ENCODE results near the gene ITPK1. TPM values are rescaled to one million over a fixed set of nuclear protein-coding genes. Genes with fewer than 3 reads are reported as not detected.

ITPK1 gene
- total RNA-seq, 1 experiment from 2014 or later = 37.7 TPM

- Histone ChIP-seq H3K9me3 (no peaks in the 10 kb centered on the region), H3K4me3 (no peak overlapping the region), H3K27me3 (no peaks in the 10 kb centered on the region), H3K36me3 (no peaks in the 10 kb centered on the region)
- DNase-seq = no peak
These were observed 68.6 kb downstream of the ITPK1 start for GRCh38 chr14:93047157-93047556.

- Histone ChIP-seq H3K27me3 (no peaks in the 10 kb centered on the region), H3K36me3 (no peaks in the 10 kb centered on the region), H3K9me3 (no peaks in the 10 kb centered on the region), H3K4me3 (no peak overlapping the region)
- no peak for DNase-seq
These were observed 69.0 kb downstream of the ITPK1 start for GRCh38 chr14:93046705-93047050.

- Histone ChIP-seq H3K9me3 (no peaks in the 10 kb centered on the region), H3K27me3 (no peaks in the 10 kb centered on the region), H3K36me3 (no peaks in the 10 kb centered on the region), H3K4me3 (no peak overlapping the region)
- DNase-seq = peak; percentile 72
These were observed 69.6 kb downstream of the ITPK1 start for GRCh38 chr14:93045965-93046704.

GRCh38 chr14:93045211-93045674, 70.5 kb downstream of the ITPK1 start:
- Histone ChIP-seq H3K4me3 (no peak overlapping the region), H3K36me3 (no peaks in the 10 kb centered on the region), H3K9me3 (no peaks in the 10 kb centered on the region), H3K27me3 (no peaks in the 10 kb centered on the region)
- DNase-seq = no peak

- Histone ChIP-seq H3K9me3 (no peaks in the 10 kb centered on the region), H3K4me3 (no peak overlapping the region), H3K36me3 (no peaks in the 10 kb centered on the region), H3K27me3 (no peaks in the 10 kb centered on the region)
- DNase-seq = no peak
These were observed 71.2 kb downstream of the ITPK1 start for GRCh38 chr14:93044556-93044955.

- DNase-seq = no peak
- Histone ChIP-seq H3K36me3 (no peaks in the 10 kb centered on the region), H3K4me3 (no peak overlapping the region), H3K27me3 (no peaks in the 10 kb centered on the region), H3K9me3 (no peaks in the 10 kb centered on the region)
These were observed 71.6 kb downstream of the ITPK1 start for GRCh38 chr14:93044121-93044520.

GRCh38 chr14:93042968-93043940, 72.5 kb downstream of the ITPK1 start:
- peak; percentile 95 for DNase-seq
- Histone ChIP-seq H3K27me3 (no peaks in the 10 kb centered on the region), H3K36me3 (no peaks in the 10 kb centered on the region), H3K9me3 (no peaks in the 10 kb centered on the region), H3K4me3 (no peak overlapping the region)

GRCh38 chr14:93041830-93042229, 73.9 kb downstream of the ITPK1 start:
- no peak for DNase-seq
- no peaks in the 10 kb centered on the region for H3K36me3 ChIP-seq
- no peak overlapping the region for H3K4me3 ChIP-seq
- H3K9me3 ChIP-seq = no peaks in the 10 kb centered on the region
- H3K27me3 ChIP-seq = no peaks in the 10 kb centered on the region

- H3K9me3 ChIP-seq = no peaks in the 10 kb centered on the region
- no peaks in the 10 kb centered on the region for H3K36me3 ChIP-seq
- no peaks in the 10 kb centered on the region for H3K27me3 ChIP-seq
- H3K4me3 ChIP-seq = no peak overlapping the region
- no peak for DNase-seq
These were observed 74.7 kb downstream of the ITPK1 start for GRCh38 chr14:93040982-93041381.

GRCh38 chr14:93040443-93040842, 75.3 kb downstream of the ITPK1 start:
- no peaks in the 10 kb centered on the region for H3K36me3 ChIP-seq
- H3K9me3 ChIP-seq = no peaks in the 10 kb centered on the region
- DNase-seq = peak; percentile 91
- no peak overlapping the region for H3K4me3 ChIP-seq
- no peaks in the 10 kb centered on the region for H3K27me3 ChIP-seq

- Histone ChIP-seq H3K36me3 (no peaks in the 10 kb centered on the region), H3K4me3 (no peak overlapping the region)
- DNase-seq = peak; percentile 53
These were observed 75.9 kb downstream of the ITPK1 start for GRCh38 chr14:93039649-93040315.

GRCh38 chr14:93037351-93037750, 78.4 kb downstream of the ITPK1 start:
- no peaks in the 10 kb centered on the region for H3K36me3 ChIP-seq
- DNase-seq = no peak
- H3K4me3 ChIP-seq = no peak overlapping the region
- H3K9me3 ChIP-seq = no peaks in the 10 kb centered on the region
- no peaks in the 10 kb centered on the region for H3K27me3 ChIP-seq

More at GRCh38 chr14:93039649-93040315, 75.9 kb downstream of the ITPK1 start:
- H3K9me3 ChIP-seq = no peaks in the 10 kb centered on the region
- H3K27me3 ChIP-seq = no peaks in the 10 kb centered on the region

- no peak for DNase-seq
- Histone ChIP-seq H3K4me3 (no peak overlapping the region), H3K36me3 (no peaks in the 10 kb centered on the region), H3K27me3 (no peaks in the 10 kb centered on the region), H3K9me3 (no peaks in the 10 kb centered on the region)
These were observed 78.9 kb downstream of the ITPK1 start for GRCh38 chr14:93036652-93037345.

GRCh38 chr14:93035917-93036651, 79.6 kb downstream of the ITPK1 start:
- no peaks in the 10 kb centered on the region for H3K9me3 ChIP-seq
- no peaks in the 10 kb centered on the region for H3K27me3 ChIP-seq
- H3K4me3 ChIP-seq = no peak overlapping the region
- peak; percentile 67 for DNase-seq
- no peaks in the 10 kb centered on the region for H3K36me3 ChIP-seq

GRCh38 chr14:93035585-93035916, 80.2 kb downstream of the ITPK1 start:
- Histone ChIP-seq H3K9me3 (no peaks in the 10 kb centered on the region), H3K4me3 (no peak overlapping the region), H3K27me3 (no peaks in the 10 kb centered on the region), H3K36me3 (no peaks in the 10 kb centered on the region)
- no peak for DNase-seq

GRCh38 chr14:93034671-93034994, 81.1 kb downstream of the ITPK1 start:
- H3K9me3 ChIP-seq = no peaks in the 10 kb centered on the region

More at GRCh38 chr14:93034671-93034994, 81.1 kb downstream of the ITPK1 start:
- Histone ChIP-seq H3K27me3 (no peaks in the 10 kb centered on the region), H3K4me3 (no peak overlapping the region), H3K36me3 (no peaks in the 10 kb centered on the region)
- DNase-seq = no peak
